Measurements from ENCODE around the gene MSI2.

MSI2 gene

DNA sequence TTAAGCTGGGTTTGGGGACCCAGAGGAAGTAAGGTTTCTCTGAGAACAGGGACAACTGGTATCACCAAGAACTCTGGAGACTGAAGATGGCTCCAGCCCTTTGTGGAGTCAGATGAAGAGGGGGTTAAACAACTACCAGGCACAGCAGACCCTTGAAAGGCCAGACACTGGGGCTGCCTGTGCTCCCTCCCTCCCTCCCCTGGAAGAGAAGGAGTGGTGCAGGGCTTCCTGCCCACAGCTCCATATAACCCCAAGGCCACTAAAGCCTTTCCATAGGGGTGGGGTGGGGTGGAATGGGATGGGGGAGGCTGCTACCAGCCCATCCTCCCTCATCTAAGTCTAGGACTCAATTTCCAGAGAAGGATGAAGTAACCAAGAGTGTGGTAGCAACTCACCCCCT is 422.1 kb downstream of the MSI2 start:
- DNase-seq = no peak

DNA sequence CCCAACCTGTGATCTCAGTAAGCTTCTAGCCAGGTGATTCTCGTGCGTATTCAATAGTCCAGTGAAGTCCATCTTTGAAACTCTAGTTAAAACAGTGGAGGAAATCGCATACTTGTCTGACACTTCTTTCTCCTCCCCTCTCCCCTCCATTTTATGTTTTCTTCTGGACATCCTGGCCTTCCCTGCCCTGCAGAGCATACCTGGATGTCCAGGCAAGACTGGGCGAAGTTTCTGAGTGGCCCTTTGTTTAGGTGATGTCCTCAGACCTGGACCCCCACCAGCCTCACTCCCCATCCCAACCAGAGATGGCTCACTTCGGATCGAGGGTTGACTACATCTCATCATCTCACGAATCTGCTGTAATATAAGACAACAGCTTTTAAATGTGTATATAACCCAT is 423.0 kb downstream of the MSI2 start:
- no peak for DNase-seq

DNA sequence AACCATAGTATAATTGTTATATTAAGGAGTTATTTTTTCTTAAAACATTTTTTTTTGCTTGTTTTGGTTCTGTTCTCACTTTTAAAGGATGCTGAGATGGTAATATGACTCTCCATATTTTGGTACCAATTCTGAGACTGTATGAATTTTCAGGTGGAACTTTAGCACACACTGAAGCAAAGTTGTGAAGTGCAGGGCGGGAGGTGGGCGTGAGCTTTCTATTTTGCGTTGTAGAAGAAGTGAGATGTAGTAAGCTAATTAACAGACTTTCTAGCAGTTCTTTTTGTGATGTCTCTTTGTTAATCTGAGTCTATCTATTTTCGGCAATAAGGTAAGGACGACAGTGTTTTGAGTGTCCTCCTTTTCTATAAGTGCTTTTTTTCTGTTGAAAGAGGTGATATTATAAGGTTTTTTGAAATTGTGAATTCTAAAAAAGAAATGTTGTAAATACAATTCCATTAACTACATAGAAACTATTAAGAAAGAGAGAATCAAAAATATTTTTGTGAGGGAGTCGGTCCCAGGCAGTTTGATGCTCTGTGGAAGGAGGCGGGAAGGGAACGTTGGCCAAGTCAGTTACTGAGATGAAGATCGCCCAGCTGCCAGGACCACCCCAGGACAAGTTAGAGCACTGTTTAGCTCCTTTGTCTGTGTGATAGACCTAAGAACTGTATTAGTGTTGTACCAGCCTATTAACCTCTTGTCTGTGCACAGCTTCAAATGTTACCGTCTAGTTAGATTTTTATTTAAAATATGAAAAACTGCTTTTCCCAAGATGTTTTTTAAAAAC is 423.8 kb downstream of the MSI2 start:
- no peak for DNase-seq

DNA sequence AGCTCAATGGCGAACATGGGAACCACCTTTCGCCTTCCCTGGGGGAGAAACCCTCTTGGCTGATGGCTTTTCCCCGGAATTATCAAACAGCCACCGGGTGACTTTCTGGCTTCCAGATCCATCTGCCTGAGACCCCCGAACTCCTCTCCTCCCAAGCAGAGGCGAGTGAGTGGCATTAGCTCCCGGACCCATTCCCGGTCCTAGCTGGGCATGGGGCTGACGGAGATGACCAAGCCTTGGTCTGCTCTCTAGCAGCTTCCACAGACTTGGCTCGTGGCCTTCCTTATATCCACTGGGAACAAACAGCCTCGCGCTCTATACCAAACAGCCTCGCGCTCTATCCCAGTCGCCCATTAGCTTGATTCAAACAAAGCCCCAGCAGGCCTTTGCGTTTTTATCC is 426.4 kb downstream of the MSI2 start:
- no peak for DNase-seq

DNA sequence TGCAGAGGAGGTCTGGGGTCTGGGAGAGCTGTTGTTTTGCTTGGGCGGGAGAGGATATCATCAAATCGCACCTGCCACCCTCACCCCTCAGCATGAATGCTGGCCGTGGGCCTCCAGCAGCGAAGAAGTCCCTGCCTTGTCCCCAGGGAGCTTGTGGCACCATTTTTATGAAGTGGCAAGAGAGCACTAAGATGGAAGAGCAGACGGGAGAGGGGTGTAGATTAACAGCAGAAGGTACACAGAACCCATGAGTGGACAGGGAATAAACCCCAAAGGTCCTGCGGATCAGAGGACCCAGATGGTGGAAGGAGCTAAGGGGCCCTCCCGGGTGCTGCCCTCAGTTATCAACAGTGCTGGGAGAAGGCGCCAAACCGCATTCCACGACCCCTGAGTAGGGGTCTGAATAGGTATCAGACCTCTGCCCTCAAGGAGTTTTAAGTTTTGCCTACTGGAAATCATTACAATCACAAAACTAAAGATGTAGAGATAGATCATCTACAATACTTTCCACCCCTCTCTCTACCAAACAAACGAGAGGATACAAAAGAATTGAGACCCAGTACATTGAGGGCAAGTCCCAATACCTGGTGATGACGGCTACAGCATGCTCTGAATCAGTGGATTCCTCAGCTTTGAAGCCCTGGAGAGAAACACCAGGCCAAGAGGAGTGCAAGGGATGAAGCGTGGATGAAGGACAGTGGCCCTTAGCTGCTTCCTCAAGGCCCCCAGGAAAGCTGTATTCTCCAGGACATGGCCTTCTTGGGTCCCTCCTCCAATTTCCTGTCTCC is 428.6 kb downstream of the MSI2 start:
- DNase-seq = no peak

DNA sequence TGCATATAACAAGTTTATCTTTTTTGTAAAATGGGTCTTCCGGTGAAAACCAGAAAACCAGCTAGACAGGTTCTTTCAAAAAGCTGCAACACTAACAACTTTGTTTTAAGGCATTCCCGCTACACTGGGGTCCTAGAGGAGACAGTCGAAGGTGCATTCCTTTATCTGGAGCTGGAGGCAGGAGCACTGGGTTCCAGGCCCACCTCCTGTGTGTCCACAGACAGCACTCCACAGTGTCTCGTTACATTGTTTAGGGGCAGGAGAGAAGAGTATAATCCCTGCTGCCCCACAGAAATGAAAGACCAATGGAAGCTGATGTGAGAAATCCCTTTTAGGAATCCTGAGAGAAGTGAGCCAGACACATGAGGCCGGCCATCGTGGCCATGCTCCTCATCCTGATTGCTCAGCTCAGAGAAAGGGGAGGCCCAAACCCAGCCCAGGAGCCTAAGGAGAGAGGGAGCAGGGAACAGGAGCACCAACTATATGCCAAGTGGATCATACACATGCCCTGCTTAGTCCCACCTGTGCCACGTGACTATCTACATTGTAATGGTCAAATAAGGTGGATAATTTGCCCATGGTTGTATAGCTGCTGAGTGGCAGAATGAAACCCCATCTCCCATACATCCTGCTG is 429.3 kb downstream of the MSI2 start:
- no peak for DNase-seq

DNA sequence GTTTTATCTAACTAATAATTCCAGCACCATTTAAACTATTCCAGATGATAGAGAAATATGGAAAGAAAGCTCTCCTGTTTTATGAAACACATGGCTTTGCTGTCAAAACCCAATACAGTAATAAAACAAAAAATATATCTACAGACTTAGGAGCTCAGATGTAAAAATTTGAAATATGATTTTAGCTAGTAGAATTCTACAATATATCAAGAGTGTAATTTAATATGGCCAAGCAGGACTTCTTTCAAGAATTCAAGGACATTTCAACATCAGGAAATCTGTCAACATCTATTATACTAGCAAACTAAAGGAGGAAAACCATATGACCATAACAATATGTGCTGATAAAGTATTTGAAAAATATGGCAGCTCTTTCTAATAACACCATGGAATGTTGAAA is 431.3 kb downstream of the MSI2 start:
- no peak for DNase-seq

DNA sequence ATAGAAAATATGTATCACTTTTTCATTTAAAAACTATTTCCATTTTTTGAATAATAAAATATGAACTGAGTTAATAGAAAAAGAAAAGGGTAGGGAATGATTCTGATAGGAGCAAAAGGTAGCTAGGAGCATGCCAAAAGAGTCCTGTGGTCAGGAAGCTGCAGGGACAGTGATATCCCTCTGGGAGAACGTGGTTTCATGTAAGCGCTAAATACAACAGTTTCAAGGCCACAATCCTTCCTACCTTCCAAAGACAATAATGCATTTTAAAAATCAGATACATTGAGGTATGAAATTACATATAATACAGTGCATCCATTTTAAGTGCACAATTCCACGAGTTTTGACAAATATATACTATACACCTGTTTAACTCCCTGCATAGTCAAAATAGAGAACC is 432.9 kb downstream of the MSI2 start:
- no peak for DNase-seq

DNA sequence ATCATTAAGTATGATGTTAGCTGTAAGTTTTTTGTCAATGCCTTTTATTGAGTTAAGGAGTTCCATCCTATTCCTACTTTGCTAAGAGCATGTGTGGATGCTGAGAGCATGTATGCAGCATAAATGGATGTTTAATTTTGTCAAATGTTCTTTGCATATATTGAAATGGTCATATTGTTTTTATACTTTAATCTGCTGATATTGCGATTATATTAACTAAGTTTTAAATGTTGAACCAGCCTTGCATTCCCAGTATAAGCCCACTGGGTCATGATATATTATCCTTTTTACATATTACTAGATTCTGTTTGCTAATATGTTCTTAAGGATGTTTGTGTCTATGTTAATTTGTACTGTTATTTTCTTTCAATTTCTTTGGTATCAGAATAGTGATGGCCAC is 435.6 kb downstream of the MSI2 start:
- no peak for DNase-seq

DNA sequence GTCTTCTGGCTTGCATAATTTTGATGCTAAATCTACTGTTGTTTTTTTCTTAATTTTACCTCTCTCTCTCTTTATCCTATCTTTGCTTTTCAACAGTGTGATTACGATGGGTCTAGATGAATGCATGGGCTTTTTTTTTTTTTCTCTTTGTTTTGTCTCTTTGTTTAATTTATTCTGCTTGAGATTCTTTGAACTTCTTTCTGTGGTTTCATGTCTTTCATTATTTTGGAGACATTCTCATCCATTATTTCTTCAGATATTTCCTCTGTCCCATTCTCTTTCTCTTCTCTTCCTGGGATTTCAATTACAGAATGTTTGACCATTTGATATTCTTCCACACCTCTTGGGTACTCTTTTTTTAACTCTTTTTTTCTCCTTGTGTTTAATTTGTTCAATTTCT is 436.4 kb downstream of the MSI2 start:
- DNase-seq = no peak

DNA sequence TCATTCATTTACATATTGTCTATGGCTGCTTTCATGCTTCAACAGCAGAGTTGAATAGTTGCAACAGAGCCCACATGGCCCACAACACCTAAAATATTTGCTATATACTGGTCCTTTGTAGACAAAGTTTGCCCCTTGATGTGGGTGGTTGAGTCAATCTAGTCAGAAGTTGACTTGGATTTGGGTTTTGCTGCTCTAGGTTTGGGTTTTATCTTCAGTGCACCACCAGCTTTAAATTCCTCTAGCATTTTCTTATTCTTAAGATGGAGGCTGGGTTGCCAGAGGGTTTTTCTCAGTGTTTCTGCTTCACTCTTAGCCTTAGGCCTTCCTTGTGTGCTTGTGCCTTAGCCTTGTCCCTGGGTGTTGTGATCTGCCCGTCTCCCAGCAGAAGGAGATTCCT is 437.7 kb downstream of the MSI2 start:
- no peak for DNase-seq

DNA sequence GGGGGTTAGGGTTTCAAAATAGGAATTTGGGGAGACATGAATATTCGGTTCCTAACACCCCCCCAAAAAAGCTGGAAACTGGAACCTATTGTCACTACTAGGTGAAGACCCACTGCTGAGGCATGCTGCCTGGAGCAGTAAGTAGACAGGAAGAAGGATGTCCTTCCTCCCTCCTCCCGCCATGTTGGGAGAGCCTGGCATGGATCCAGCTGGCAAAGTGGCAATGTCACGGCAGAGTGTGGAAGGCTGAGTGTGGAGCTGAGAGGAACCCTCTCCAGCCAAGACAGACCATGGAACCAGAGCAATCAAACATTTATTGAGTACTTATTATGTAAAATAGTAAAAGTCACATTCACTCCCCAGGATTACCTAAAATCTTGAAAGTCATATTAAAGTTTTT is 439.7 kb downstream of the MSI2 start:
- DNase-seq = no peak

DNA sequence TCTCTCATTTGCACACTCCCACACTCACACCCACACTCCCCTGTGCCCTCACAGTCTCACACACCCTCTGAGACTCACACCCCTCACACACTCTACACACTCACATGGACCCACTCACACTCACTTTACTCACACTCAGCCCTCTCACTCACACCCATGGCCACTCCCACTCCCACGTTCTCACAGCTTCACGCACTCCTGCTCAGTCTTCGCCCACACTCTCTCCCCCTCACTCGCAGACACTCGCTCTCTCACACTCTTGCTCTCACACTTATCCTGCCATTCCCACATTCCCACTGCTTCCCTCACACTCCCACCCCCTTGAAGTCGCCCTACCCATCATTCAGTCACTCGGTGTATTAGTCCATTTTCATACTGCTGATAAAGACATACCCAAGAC is 440.9 kb downstream of the MSI2 start:
- no peak for DNase-seq

DNA sequence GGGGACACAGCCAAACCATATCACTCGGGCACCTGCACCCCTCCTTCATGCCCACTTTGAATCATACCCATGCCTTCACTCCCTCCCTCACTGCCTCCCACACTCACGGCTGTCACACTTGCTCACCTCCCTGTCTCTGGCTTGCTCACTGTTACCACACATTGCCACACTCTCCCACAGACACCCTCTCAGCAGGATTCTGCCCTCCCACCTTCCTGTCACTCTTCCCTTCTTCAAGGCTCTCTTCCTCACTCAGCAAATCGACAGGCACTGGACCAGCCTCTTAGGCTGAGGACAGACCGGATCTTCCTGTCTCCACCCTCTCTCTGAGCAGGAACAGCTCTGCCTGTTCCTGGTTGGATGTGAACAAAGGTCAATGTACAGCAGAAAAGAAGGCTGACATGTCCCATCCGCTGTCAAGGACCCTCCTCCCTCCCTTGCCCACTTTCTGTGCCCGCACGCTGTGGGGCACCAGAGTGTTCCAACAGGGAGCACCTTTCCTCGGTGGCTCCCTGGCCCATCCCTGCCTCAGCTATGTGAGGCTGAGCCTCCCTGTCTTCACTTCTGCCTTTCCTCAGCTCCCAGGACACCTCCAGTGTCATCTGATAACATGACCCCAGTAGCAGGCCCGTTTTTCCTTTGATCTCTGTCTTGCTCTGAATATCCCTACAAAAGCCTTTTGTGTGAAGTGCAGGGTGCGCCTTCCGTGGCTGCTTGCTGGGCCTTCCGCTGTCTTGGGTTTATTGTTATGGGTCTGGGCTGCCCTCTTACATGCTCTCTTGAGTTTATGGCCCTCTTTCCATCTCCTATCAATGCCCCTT is 441.8 kb downstream of the MSI2 start:
- DNase-seq = no peak

DNA sequence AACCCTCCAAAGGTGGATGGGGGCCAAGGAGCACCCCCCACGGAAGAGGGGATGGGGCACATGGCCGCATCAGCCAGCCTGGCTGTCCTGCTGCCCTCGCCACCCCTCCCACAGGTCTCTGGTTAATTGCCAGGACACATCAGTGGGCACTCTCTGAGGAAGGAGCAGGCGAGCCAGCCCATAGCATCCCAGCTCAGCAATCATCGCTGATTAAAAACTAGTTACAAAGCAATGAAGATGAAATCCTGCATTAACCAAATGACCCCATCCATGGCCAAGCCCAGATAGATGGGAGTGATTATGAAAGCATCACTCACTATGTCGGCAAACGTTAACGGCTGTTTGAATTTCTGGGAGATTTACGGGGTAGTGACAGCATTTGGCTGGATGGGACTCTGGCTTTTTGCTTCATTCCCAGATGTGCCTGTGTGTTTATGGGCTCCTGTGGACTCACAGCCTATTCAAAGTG is 443.5 kb downstream of the MSI2 start:
- DNase-seq = no peak

DNA sequence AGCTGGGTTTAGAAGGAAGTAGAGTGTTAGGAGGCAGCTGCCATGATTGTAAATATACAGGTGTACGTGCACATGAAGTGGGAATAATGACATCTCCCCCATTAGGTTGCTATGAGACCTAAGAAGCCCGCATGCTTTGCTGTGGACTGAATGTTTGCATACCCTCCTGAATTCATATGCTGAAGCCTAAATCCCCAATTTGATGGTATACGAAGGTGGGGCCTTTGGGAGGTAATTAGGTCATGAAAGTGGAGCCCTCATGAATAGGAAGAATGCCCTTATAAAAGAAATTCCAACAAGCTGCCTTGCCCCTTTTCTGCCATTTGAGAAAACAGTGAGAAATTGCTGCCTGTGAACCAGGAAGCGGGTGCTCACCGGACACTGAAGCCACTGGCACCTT is 444.8 kb downstream of the MSI2 start:
- no peak for DNase-seq

DNA sequence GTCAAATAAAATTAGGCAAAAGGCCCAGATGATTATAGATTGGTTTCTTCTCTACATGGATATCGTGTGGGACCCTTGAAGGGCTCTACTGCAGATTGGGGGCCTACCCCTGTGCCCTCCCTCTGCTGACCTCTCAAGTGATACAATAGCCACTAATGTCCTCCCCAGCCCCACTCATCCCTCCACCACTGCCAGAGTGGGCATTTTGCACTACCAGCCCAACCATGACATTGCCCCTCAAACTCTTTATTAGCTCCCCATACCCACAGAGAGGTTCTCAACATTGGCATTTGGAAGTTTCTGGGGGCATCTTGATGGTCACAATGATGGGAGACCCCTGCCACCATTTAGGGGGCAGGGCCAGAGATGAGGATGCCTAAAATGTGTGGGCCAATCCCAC is 446.9 kb downstream of the MSI2 start:
- DNase-seq = no peak

DNA sequence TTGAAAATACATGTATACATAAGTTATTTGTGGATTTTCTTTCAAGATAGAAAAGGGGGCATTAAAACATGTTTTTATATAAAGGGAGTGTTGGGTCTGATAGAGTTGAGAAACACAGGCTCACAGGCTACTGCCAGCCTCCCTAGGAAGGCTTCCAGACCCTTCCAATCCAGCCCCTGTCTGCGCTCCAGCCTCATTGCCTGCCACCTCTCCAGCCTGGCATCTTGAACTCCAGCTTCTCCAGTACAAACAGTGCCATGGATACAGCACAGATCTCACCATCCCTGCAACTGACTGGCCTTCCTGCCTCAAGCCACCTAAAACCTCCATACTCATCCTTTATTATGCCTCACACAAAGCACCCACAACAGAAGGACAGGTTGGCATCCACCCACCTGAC is 448.1 kb downstream of the MSI2 start:
- DNase-seq = no peak

DNA sequence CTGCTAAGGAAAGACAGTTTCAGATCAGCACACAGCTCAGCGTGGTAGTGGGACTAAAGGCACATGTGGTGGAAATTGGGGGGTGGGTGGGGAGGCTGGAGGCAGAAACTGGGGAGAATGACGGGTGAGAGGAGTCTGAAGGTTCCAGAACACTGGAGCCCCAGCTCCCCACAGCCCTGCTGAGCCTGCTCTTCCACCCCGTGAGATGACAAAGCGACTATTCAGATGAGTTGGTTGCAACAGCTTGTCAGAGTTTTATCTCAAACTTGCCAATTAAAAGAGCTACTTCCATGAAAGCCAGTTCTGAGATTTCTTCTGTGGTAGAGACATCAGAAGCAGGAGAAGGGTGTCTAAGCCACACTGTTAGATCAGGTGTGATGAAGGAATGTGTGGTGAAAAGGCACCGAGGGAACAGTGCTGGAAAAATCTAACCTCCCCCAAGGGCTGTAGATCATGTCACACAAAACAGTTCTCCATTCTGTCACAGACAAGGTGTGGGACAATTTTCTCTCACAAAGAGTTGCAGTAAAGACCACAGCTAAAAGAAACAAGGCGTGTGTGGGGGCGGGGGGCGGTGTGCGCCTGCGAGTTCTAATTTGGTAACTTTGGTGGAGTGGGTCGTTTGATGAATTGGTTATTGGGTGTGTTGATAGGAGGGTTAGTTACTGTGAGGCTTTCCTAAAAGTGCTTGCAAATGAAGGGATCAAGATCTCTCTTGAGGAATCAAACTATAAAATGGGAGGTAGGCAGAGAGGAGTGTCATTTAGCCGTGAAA is 449.8 kb downstream of the MSI2 start:
- no peak for DNase-seq

DNA sequence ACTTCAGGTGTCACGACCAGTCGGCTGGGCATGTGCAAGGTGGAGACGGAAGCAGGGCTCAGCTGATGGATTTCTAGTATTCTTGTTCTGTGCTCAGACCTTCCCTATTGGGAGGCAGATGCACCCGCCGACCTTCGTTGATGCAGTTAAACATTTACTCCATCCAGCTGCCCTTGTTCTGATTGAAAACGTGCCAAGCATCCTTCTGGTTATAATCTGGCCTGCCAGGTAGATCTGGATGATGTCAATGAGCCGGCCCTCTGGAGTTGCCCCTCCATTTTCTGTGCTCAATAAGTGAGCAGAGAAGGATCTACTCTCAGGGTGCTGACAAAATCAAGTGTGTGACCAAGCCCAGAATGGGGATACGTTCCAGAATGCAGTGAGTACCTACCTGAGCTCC is 450.4 kb downstream of the MSI2 start:
- no peak for DNase-seq

DNA sequence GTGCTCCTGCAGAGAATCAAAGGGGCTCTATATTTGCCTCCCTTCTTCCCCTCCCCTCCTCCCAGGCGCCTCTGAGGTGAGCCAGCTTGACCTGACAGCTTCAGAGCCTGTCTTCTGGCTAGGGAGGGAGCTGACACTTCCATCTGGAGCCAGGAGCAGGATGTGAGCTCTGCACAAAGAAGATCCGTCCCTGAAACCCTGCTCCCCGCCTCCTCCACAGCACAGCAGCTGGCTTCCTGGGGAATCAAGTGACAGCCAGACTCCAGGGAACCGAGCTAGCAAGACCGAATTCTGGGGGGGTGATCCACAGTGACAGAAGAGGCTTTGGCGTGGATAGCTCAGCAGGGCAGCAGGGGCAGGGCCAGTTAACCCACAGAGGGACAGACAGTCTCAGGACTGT is 451.6 kb downstream of the MSI2 start:
- no peak for DNase-seq

DNA sequence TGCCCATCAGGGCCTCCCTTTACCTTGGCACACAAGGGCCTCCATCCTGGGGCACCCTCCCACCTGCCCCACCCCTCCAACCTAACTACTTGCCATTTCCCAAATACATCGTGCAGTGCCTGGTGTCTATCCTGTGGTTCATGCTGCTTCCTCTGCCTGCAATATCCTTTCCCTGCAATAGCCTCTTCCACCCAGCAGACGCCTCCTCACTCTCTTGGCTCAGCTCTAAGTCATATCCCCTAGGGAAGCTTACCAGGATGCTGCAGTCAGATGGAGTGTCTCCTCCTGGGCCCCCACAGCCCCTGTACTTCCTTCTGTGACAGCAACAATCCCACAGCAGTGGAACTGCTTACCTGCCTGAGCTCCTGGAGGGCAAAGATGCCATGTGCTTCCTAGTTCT is 452.1 kb downstream of the MSI2 start:
- no peak for DNase-seq
